Activated CD4-positive, alpha-beta memory T cell treated with anti-CD3 and anti-CD28 coated beads, Interleukin-2, amount 10 ng/mL, durations not matched to agents 7 days and 5 days (primary cell): ENCODE measurements around the gene PRSS22. TPM values are rescaled to one million over a fixed set of nuclear protein-coding genes. Genes with fewer than 3 reads are reported as not detected.

Experiments
- CTCF ChIA-PET: fragments of 350-600 bp; sonication (Branson Sonifier 250); formaldehyde crosslinking; loops from one replicate; lab custom pipeline; 2021; ENCODE audit warnings: antibody characterized with exemption, inconsistent platforms; lab: Charles Lee
- POLR2A ChIA-PET: fragments of 350-600 bp; sonication (Branson Sonifier 250); formaldehyde crosslinking; loops from one replicate; lab custom pipeline; 2021; ENCODE audit warnings: antibody characterized with exemption; lab: Charles Lee
- DNase-seq: peaks from one replicate; pipeline ENCODE4 v3.0.0-alpha.2; 2020
- H3K27ac Mint-ChIP-seq: one replicate; pipeline ENCODE4 v1.8.0; 2021; ENCODE audit warnings: mild to moderate bottlenecking, mixed read lengths
- H3K27me3 Mint-ChIP-seq: one replicate; pipeline ENCODE4 v1.8.0; 2021; ENCODE audit warnings: mixed read lengths
- H3K36me3 Mint-ChIP-seq: one replicate; pipeline ENCODE4 v1.8.0; 2021; ENCODE audit warnings: low read depth, mixed read lengths
- H3K4me1 Mint-ChIP-seq: one replicate; pipeline ENCODE4 v1.8.0; 2021; ENCODE audit warnings: mixed read lengths
- H3K4me3 Mint-ChIP-seq: one replicate; pipeline ENCODE4 v1.8.0; 2021; ENCODE audit warnings: mild to moderate bottlenecking, mixed read lengths
- H3K9me3 Mint-ChIP-seq: one replicate; pipeline ENCODE4 v1.8.0; 2021; ENCODE audit warnings: mixed read lengths
- total RNA-seq, 2 experiments: library from RNA; stranded (reverse); gene quantifications; one replicate each; pipeline ENCODE4 v1.2.3, GENCODE V29; 2021

Gene PRSS22
- total RNA-seq, 2 experiments from 2014 or later = not detected

DNA sequence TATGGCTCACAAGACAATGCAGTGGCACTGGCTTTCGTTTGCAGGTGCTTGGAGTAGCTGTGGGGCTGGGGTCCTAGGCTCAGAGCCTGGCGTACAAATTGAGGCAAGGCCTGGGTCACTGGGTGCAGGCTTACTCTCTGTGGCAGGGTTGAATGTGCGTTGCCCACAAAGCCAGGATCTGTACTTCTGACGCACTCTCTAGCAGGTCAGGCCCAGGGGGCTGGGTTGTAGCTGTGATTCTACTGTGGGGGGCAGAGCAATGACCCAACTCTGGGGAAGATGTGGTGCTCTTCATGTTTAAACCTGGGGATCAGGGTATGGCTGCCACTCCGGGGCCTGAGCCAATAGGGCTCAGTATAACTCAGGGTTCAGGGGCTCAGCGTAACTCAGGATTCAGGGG lies 47.3 kb downstream of the PRSS22 start:
- CTCF ChIA-PET = no interaction called here
- POLR2A ChIA-PET = no interaction called here

DNA sequence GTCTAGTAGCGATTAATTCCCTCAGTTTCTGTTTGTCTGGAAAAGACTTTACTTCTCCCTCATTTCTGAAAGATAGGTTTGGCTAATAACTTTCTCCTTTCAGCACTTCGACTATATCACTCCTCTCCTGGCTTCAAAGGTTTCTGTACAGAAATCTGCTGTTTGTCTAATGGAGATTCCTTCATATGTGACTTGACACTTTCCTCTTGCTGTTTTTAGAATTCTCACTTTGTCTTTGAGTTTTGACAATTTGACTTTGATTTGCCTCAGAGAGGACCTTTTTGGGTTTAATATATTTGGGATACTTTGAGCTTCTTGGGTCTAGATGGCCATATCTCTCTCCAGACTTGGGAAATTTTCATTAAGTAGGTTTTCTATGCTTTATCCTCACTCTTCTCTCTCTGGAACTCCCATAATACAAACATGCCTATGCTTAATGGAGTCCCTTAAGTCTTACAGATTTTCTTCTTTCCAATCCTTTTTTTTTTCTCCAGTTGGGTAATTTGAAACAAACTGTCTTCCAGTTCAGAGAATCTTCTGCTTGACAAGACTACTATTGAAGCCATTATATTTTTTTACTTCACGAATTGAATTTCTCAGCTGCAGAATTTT lies 48.7 kb downstream of the PRSS22 start:
- Mint-ChIP-seq H3K36me3 (no peaks in the 10 kb centered on the region), H3K4me3 (no peak overlapping the region), H3K9me3 (no peaks in the 10 kb centered on the region), H3K4me1 (no peaks in the 10 kb centered on the region), H3K27ac (no peak overlapping the region), H3K27me3 (peaks cover 39% of the 10 kb centered on the region)
- ChIA-PET POLR2A (no interaction called here), CTCF (no interaction called here)
- no peak for DNase-seq

More for the DNA sequence above, 47.3 kb downstream of the PRSS22 start:
- Mint-ChIP-seq H3K4me1 (no peaks in the 10 kb centered on the region), H3K9me3 (no peaks in the 10 kb centered on the region), H3K27me3 (peaks cover 31% of the 10 kb centered on the region), H3K27ac (no peak overlapping the region), H3K4me3 (no peak overlapping the region), H3K36me3 (no peaks in the 10 kb centered on the region)
- DNase-seq = no peak

GRCh38 chr16:2808181-2808580 lies 49.8 kb downstream of the PRSS22 start:
- no peak overlapping the region for H3K4me3 Mint-ChIP-seq
- peaks cover under 1% of the 10 kb centered on the region for H3K9me3 Mint-ChIP-seq
- no peaks in the 10 kb centered on the region for H3K4me1 Mint-ChIP-seq
- no peak for DNase-seq
- POLR2A ChIA-PET = no interaction called here
- H3K36me3 Mint-ChIP-seq = no peaks in the 10 kb centered on the region
- H3K27me3 Mint-ChIP-seq = peaks cover 46% of the 10 kb centered on the region
- CTCF ChIA-PET = no interaction called here
- no peak overlapping the region for H3K27ac Mint-ChIP-seq

DNA sequence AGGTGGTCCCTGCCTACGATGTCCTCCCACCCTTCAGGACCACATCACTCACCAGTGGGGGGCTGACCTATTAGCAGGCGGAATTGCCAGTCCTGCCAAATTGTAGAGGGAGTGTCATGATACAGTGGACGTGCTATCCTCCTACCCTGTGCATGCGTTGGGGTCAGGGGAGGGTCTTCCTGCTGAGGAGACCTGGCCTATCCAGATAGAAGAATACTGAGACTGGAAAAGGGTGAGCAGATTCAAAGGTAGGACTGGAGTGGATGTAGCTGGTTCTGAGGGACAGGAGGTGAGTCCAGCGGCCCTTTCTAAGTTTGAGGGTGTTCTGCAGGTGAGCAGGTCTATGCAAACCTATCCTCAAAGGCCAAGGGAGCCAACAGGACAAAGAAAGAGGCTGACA lies 51.7 kb downstream of the PRSS22 start:
- DNase-seq = no peak
- H3K27ac Mint-ChIP-seq = no peak overlapping the region
- no peak overlapping the region for H3K4me3 Mint-ChIP-seq
- peaks cover 3% of the 10 kb centered on the region for H3K9me3 Mint-ChIP-seq
- peaks cover 46% of the 10 kb centered on the region for H3K27me3 Mint-ChIP-seq
- ChIA-PET POLR2A (no interaction called here), CTCF (no interaction called here)
- no peaks in the 10 kb centered on the region for H3K36me3 Mint-ChIP-seq
- no peaks in the 10 kb centered on the region for H3K4me1 Mint-ChIP-seq

DNA sequence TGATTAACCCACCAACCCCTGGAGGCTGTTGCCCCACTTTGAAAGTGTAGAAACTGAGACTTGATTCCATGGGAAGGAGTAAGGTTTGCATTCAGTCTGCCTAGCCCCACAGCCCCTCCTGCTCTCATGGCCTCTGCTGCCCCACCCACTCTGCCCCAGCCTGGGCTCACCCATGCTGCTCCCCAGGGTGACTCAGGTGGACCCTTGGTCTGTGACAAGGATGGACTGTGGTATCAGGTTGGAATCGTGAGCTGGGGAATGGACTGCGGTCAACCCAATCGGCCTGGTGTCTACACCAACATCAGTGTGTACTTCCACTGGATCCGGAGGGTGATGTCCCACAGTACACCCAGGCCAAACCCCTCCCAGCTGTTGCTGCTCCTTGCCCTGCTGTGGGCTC lies 53.2 kb downstream of the PRSS22 start:
- Mint-ChIP-seq H3K4me3 (no peak overlapping the region), H3K27ac (no peak overlapping the region), H3K27me3 (peaks cover 39% of the 10 kb centered on the region), H3K9me3 (peaks cover 3% of the 10 kb centered on the region), H3K4me1 (no peaks in the 10 kb centered on the region), H3K36me3 (no peaks in the 10 kb centered on the region)
- POLR2A ChIA-PET = no interaction called here
- no peak for DNase-seq
- CTCF ChIA-PET = no interaction called here

- ChIA-PET POLR2A (no interaction called here), CTCF (no interaction called here)
- no peak for DNase-seq
- Mint-ChIP-seq H3K27ac (no peak overlapping the region), H3K27me3 (peaks cover 29% of the 10 kb centered on the region), H3K4me1 (no peaks in the 10 kb centered on the region), H3K4me3 (no peak overlapping the region), H3K9me3 (peaks cover 3% of the 10 kb centered on the region), H3K36me3 (no peaks in the 10 kb centered on the region)
Observed at GRCh38 chr16:2803545-2804195, 54.3 kb downstream of the PRSS22 start.

Other genes starting within 250 kb of the PRSS22 start
- 10 to 100 TPM; 35.9 to 39.8 TPM for gene KCTD5, start 175.6 kb downstream of the PRSS22 start, total RNA-seq
- 1 to 10 TPM; 1.6 to 1.8 TPM for gene PRSS27, start 137.9 kb downstream of the PRSS22 start, total RNA-seq
- gene SRRM2, start 105.5 kb downstream of the PRSS22 start, total RNA-seq = 100 to 1,000 TPM; 520 to 539 TPM
- gene ELOB, start 80.9 kb downstream of the PRSS22 start, total RNA-seq = 100 to 1,000 TPM; 141 to 150 TPM
- gene PRSS33, start 70.6 kb downstream of the PRSS22 start, total RNA-seq = not detected
- not detected for gene PRSS41, start 59.7 kb downstream of the PRSS22 start, total RNA-seq
- gene PRSS21, start 40.9 kb downstream of the PRSS22 start, total RNA-seq = 1 to 10 TPM; 3.0 to 4.0 TPM
- 1 to 10 TPM; 8.8 to 9.8 TPM for gene ZG16B, start 27.9 kb downstream of the PRSS22 start, total RNA-seq
- gene FLYWCH2, start 25.0 kb upstream of the PRSS22 start, total RNA-seq = 10 to 100 TPM; 19.4 to 20.5 TPM
- gene FLYWCH1, start 53.8 kb upstream of the PRSS22 start, total RNA-seq = 10 to 100 TPM; 75.2 to 80.8 TPM
- gene KREMEN2, start 106.1 kb upstream of the PRSS22 start, total RNA-seq = not detected
- 10 to 100 TPM; 50.0 to 52.3 TPM for gene PAQR4, start 111.2 kb upstream of the PRSS22 start, total RNA-seq
- 100 to 1,000 TPM; 118 to 124 TPM for gene PKMYT1, start 122.3 kb upstream of the PRSS22 start, total RNA-seq
- gene CLDN9, start 154.8 kb upstream of the PRSS22 start, total RNA-seq = under 1 TPM; 0.23 to 0.28 TPM
- gene CLDN6, start 160.0 kb upstream of the PRSS22 start, total RNA-seq = not detected
- 1 to 10 TPM; 6.1 to 7.5 TPM for gene TNFRSF12A, start 162.2 kb upstream of the PRSS22 start, total RNA-seq
- 10 to 100 TPM; 37.0 to 43.3 TPM for gene HCFC1R1, start 165.8 kb upstream of the PRSS22 start, total RNA-seq
- 10 to 100 TPM; 42.4 TPM for gene THOC6, start 165.9 kb upstream of the PRSS22 start, total RNA-seq
- gene BICDL2, start 178.8 kb upstream of the PRSS22 start, total RNA-seq = 1 to 10 TPM; 1.4 to 1.9 TPM
- 100 to 1,000 TPM; 112 to 117 TPM for gene MMP25, start 188.4 kb upstream of the PRSS22 start, total RNA-seq
- 1,000 to 10,000 TPM; 4,131 to 4,213 TPM for gene IL32, start 207.5 kb upstream of the PRSS22 start, total RNA-seq
- under 1 TPM in 1 of 2 experiments, not detected in 1; 0.15 TPM for gene ZSCAN10, start 241.1 kb upstream of the PRSS22 start, total RNA-seq